Thyroid gland (tissue), 4 donors: ENCODE measurements around the gene DNAJC3. TPM values are rescaled to one million over a fixed set of nuclear protein-coding genes. Genes with fewer than 3 reads are reported as not detected.
"Not testable (repeated sequence)": the region's sequence is repeated elsewhere in the genome, so short reads cannot be mapped to it uniquely, and the experiment has no call there.

Experiments
- DNase-seq, 2 donors: peaks; one replicate each; pipeline ENCODE4 v3.0.0-alpha.2; 2019
- H3K27ac ChIP-seq, 3 donors: fragments of 200-600 bp; sonication (generic); 1 replicate in 2 of 3; 2 replicates in 1 of 3; pipeline ENCODE4 v1.5.1; 2016 to 2019; ENCODE audit warnings: mild to moderate bottlenecking in 1 of 3, moderate library complexity in 1 of 3
- H3K27me3 ChIP-seq: fragments of 200-600 bp; sonication (generic); one replicate; pipeline ENCODE4 v1.5.1; 2019
- H3K36me3 ChIP-seq, 2 donors: fragments of 200-600 bp; sonication (generic); one replicate each; pipeline ENCODE4 v1.5.1; 2016 to 2019
- H3K4me1 ChIP-seq, 2 donors: fragments of 200-600 bp; sonication (generic); one replicate each; pipeline ENCODE4 v1.5.1; 2017 to 2019
- H3K4me3 ChIP-seq, 3 donors: fragments of 200-600 bp; sonication (generic); replicated peaks in 1 of 3; 1 replicate in 2 of 3; 2 replicates in 1 of 3; pipeline ENCODE4 v1.5.1; 2016; ENCODE audit warnings: mild to moderate bottlenecking in 1 of 3
- H3K9me3 ChIP-seq: fragments of 200-600 bp; sonication (generic); one replicate; pipeline ENCODE4 v1.5.1; 2017
- POLR2A ChIP-seq, 2 donors: fragments of 450-650 bp; IDR thresholded peaks; one replicate each; pipeline ENCODE4 v1.6.1; 2017; ENCODE audit warnings: antibody characterized with exemption in 2 of 2, mild to moderate bottlenecking in 2 of 2, moderate library complexity in 1 of 2
- WGBS, 2 donors: methylation state at CpG; one replicate each; pipeline ENCODE4 v1.1.5; 2017; 5-methylcytosine and 5-hydroxymethylcytosine counted together
- intact Hi-C: fragments of 100-400 bp; cut with DNase I; formaldehyde crosslinking; loops from one replicate; pipeline ENCODE4 v1.15.1; 2023
- total RNA-seq, 4 donors: library from RNA; depleted of rRNA; stranded (reverse); fragments of >200 nt; gene quantifications; one replicate each; pipeline ENCODE4 v1.2.3, GENCODE V29; 2016
- TF ChIP-seq, protein P1 (sequence below), 6 experiments: fragments of 200-600 bp in 3 of 6; fragments of 450-650 bp in 3 of 6; sonication (generic) in 3 of 6; IDR thresholded peaks; one replicate each; pipeline ENCODE4 v1.5.1; 2016 to 2019; ENCODE audit warnings: antibody characterized with exemption in 6 of 6, mild to moderate bottlenecking in 2 of 6, inconsistent platforms in 1 of 6, moderate library complexity in 1 of 6

The DNAJC3 gene
- total RNA-seq, 4 donors from 2014 or later = 92.2 to 164 (median 125) TPM

DNA sequence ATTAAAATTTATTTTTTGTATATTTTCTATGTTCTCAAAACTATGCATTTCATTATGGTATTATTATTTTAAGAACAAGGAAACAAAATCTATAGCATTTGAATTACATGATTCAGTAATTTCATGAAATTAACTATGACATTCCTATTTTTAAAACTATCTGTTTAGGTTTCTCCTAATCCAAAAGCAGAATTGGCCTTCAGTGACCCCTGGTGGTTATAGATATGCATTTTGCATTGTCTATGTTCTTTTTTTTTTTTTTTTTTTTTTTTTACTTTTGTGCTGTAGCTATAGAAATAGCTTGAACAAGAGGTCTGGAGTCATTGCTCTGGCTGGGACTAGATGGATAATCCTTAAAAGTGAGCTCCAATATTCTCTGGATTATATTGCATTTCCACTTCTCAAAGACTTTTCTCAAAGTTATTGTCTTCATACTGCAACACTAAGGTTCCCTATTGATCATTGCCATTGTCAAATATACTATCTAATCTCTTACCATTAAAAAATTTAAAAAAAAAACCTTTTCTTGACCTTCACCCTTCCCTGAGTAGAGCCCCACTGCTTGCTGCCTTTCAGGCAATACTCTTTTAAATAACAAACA, 15.9 kb upstream of the DNAJC3 start:
- no peak overlapping the region for H3K4me3 ChIP-seq
- H3K4me1 ChIP-seq = no peaks in the 10 kb centered on the region
- H3K36me3 ChIP-seq = no peaks in the 10 kb centered on the region
- TF ChIP-seq POLR2A (IDR thresholded peaks at IDR 0.05) = no peak
- TF ChIP-seq, protein P1, sequence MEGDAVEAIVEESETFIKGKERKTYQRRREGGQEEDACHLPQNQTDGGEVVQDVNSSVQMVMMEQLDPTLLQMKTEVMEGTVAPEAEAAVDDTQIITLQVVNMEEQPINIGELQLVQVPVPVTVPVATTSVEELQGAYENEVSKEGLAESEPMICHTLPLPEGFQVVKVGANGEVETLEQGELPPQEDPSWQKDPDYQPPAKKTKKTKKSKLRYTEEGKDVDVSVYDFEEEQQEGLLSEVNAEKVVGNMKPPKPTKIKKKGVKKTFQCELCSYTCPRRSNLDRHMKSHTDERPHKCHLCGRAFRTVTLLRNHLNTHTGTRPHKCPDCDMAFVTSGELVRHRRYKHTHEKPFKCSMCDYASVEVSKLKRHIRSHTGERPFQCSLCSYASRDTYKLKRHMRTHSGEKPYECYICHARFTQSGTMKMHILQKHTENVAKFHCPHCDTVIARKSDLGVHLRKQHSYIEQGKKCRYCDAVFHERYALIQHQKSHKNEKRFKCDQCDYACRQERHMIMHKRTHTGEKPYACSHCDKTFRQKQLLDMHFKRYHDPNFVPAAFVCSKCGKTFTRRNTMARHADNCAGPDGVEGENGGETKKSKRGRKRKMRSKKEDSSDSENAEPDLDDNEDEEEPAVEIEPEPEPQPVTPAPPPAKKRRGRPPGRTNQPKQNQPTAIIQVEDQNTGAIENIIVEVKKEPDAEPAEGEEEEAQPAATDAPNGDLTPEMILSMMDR (IDR thresholded peaks at IDR 0.05) = peak in 3 of 6 experiments; percentile 39 to 48 (median 45)
- DNase-seq = no peak
- intact Hi-C loops = no loop called here
- H3K9me3 ChIP-seq = no peaks in the 10 kb centered on the region
- H3K27ac ChIP-seq = no peak overlapping the region
- H3K27me3 ChIP-seq = no peaks in the 10 kb centered on the region

DNA sequence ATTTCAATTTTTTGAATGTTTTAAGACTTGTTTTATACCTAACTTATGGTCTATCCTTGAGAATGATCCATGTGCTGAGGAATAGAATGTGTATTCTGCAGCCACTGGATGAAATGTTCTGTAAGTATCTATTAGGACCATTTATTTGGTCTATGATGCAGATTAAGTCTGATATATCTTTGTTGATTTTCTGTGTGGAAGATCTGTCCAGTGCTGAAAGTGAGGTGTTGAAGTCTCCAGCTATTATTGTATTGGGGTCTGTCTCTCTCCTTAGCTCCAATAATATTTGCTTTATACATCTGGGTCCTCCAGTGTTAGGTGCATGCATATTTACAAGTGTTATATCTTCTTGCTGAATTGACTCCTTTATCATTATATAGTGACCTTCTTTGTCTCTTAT, 9.7 kb upstream of the DNAJC3 start:
- H3K36me3 ChIP-seq, H3K9me3 ChIP-seq, H3K4me1 ChIP-seq, H3K4me3 ChIP-seq, intact Hi-C loops, DNase-seq, H3K27ac ChIP-seq, H3K27me3 ChIP-seq: not testable (repeated sequence)

DNA sequence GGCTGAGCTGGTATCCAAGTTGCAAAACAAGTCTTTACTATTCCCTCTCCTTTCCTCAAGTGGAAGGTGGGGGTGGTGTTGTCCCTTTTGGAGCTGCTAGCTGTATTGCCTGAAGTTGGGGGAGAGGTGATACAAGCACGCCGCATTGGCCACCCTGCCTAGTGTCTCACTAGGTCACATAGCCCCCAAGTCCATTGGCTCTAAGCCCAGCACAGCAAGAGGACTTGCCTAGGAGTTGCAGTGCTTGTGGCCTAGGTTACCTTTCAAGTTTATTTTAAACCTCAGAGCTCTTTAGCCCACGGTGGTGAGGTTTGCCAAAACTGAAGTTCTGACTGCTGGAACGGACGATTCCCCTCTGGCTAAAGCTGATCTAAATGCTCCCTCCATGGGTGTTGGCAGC, 5.3 kb upstream of the DNAJC3 start:
- 76 to 87% methylated on average over 5 of the region's 5 CpGs for WGBS, 2 donors

GRCh38 chr13:95676105-95676761, 706 bp upstream of the DNAJC3 start:
- peak; percentile 26 for DNase-seq
- H3K9me3 ChIP-seq = no peaks in the 10 kb centered on the region

More for the DNA sequence above, 5.3 kb upstream of the DNAJC3 start:
- no peaks in the 10 kb centered on the region for H3K9me3 ChIP-seq
- H3K27ac ChIP-seq = no peak overlapping the region
- DNase-seq = no peak
- H3K27me3 ChIP-seq = no peaks in the 10 kb centered on the region
- TF ChIP-seq, protein P1 (IDR thresholded peaks at IDR 0.05) = no peak
- no peak for TF ChIP-seq POLR2A (IDR thresholded peaks at IDR 0.05)
- H3K4me3 ChIP-seq = no peak overlapping the region
- H3K4me1 ChIP-seq = peaks cover 5 to 10% of the 10 kb centered on the region in 2 donors
- intact Hi-C loops = no loop called here
- H3K36me3 ChIP-seq = no peaks in the 10 kb centered on the region

GRCh38 chr13:95677564-95678266, 776 bp downstream of the DNAJC3 start:
- peak overlapping the region; percentile 49 to 88 (median 82) for H3K4me3 ChIP-seq
- intact Hi-C loops = no loop called here
- TF ChIP-seq, protein P1 (IDR thresholded peaks at IDR 0.05) = peak in 1 of 6 experiments; percentile 10
- no peak for TF ChIP-seq POLR2A (IDR thresholded peaks at IDR 0.05)
- DNase-seq = peak in 1 of 2 donors; percentile 10
- H3K4me1 ChIP-seq = peaks cover 25 to 30% of the 10 kb centered on the region in 2 donors
- 1% methylated on average over 23 to 30 of the region's 30 CpGs for WGBS, 2 donors
- peak overlapping the region; percentile 76 to 97 (median 90) for H3K27ac ChIP-seq
- H3K36me3 ChIP-seq = no peaks in the 10 kb centered on the region
- H3K9me3 ChIP-seq = no peaks in the 10 kb centered on the region
- H3K27me3 ChIP-seq = no peaks in the 10 kb centered on the region

More at GRCh38 chr13:95676105-95676761, 706 bp upstream of the DNAJC3 start:
- Histone ChIP-seq H3K36me3 (no peaks in the 10 kb centered on the region), H3K4me1 (peaks cover 19 to 25% of the 10 kb centered on the region in 2 donors), H3K4me3 (peak overlapping the region; percentile 29 to 82 (median 80)), H3K27me3 (no peaks in the 10 kb centered on the region), H3K27ac (peak overlapping the region; percentile 92 to 97 (median 94))
- TF ChIP-seq, protein P1 (IDR thresholded peaks at IDR 0.05) = no peak
- TF ChIP-seq POLR2A (IDR thresholded peaks at IDR 0.05) = no peak
- 0 to 1% methylated on average over 28 to 32 of the region's 32 CpGs for WGBS, 2 donors
- intact Hi-C loops = no loop called here
